K562 (cell line): ENCODE measurements around the gene ARID3C. TPM values are rescaled to one million over a fixed set of nuclear protein-coding genes. Genes with fewer than 3 reads are reported as not detected.

Experiments used
- ATAC-seq: fragments of 200-7000 bp; cut with Tn5 transposase; 3 replicates; pipeline ENCODE4 v1.9.1; 2020; ENCODE audit warnings: moderate library complexity
- BruUV-seq: library from RNA; stranded (reverse); fragments of 400-500 nt; replicated peaks from 2 replicates; lab custom pipeline; 2021; lab: Mats Ljungman, UMichigan
- CTCF ChIA-PET: fragments of 300-600 bp; formaldehyde crosslinking; extraction: SDS; loops from one replicate; lab custom pipeline; 2021; ENCODE audit warnings: low intra/inter-chr PET ratio; lab: Yijun Ruan, JAX
- POLR2A ChIA-PET: fragments of 300-600, 350-650 bp; sonication (Branson Sonifier 250); formaldehyde crosslinking; extraction: SDS; loops from one replicate; lab custom pipeline; 2021; ENCODE audit warnings: antibody characterized with exemption, inconsistent platforms; lab: Yijun Ruan, JAX
- DNase-seq, 4 experiments: peaks; one replicate each; pipeline versions ENCODE4 v3.0.0 to v3.0.0-alpha.2; 2011 to 2018; ENCODE audit warnings: low spot score in 3 of 4, mixed read lengths in 3 of 4; ENCODE audit errors: extremely low read depth in 1 of 4
- FAIRE-seq: peaks from 2 replicates; lab custom pipeline; 2011; peaks lifted over from hg19 to GRCh38; lab: Jason Lieb, UNC
- H2AFZ ChIP-seq: 2 replicates; pipeline ENCODE4 v1.6.0; 2011; ENCODE audit warnings: low read depth, low read length, control low read depth, inconsistent platforms
- H3K27ac ChIP-seq: fragments of 200-600 bp; 3 replicates; pipeline ENCODE4 v1.8.0; 2011; ENCODE audit warnings: low read depth, mild to moderate bottlenecking, control low read depth, inconsistent platforms, low read length, moderate library complexity, mixed read lengths; ENCODE audit errors: extremely low read depth
- H3K27me3 ChIP-seq, 2 experiments: fragments of 300-600 bp in 1 of 2; 2 replicates in 1 of 2; 3 replicates in 1 of 2; pipeline versions ENCODE4 v1.6.0 to v1.8.0; 2011; ENCODE audit warnings: inconsistent platforms in 2 of 2, low read length in 2 of 2, mild to moderate bottlenecking in 1 of 2, mixed read lengths in 1 of 2, moderate library complexity in 1 of 2; ENCODE audit not compliant: control insufficient read depth in 2 of 2, insufficient read depth in 2 of 2
- H3K36me3 ChIP-seq: fragments of 300-600 bp; 3 replicates; pipeline ENCODE4 v1.8.0; 2011; ENCODE audit warnings: mild to moderate bottlenecking, low read length, inconsistent platforms; ENCODE audit not compliant: control insufficient read depth, insufficient read depth
- H3K4me1 ChIP-seq, 2 experiments: fragments of 200-600 bp in 1 of 2; replicated peaks in 1 of 2; 2 replicates in 1 of 2; 3 replicates in 1 of 2; pipeline versions ENCODE4 v1.5.1 to v1.8.0; 2011; ENCODE audit warnings: inconsistent platforms in 2 of 2, low read length in 2 of 2, mild to moderate bottlenecking in 1 of 2, mixed read lengths in 1 of 2, moderate library complexity in 1 of 2; ENCODE audit not compliant: control insufficient read depth in 2 of 2, insufficient read depth in 2 of 2
- H3K4me2 ChIP-seq: 2 replicates; pipeline ENCODE4 v1.6.1; 2011; ENCODE audit warnings: low read length, control low read depth, inconsistent platforms, mixed read lengths; ENCODE audit not compliant: insufficient read depth
- H3K4me3 ChIP-seq: fragments of 200-600 bp; sonication (generic), shearing (Covaris generic); 2 replicates; pipeline ENCODE4 v1.5.1; 2016; ENCODE audit warnings: control low read depth, inconsistent platforms
- H3K79me2 ChIP-seq: fragments of 200-600 bp; 3 replicates; pipeline ENCODE4 v1.8.0; 2011; ENCODE audit warnings: low read length, inconsistent platforms; ENCODE audit not compliant: control insufficient read depth, insufficient read depth
- H3K9ac ChIP-seq, 2 experiments: 2 replicates each; pipeline versions ENCODE4 v1.6.0 to v1.6.1; 2011; ENCODE audit warnings: low read depth in 2 of 2, low read length in 2 of 2, control low read depth in 1 of 2, inconsistent platforms in 1 of 2, mild to moderate bottlenecking in 1 of 2, mixed read lengths in 1 of 2; ENCODE audit not compliant: insufficient read depth in 1 of 2
- H3K9me1 ChIP-seq: one replicate; pipeline ENCODE4 v1.6.0; 2011; ENCODE audit warnings: inconsistent platforms, mild to moderate bottlenecking, low read length, moderate library complexity; ENCODE audit not compliant: control insufficient read depth, insufficient read depth
- H3K9me3 ChIP-seq: replicated peaks from 2 replicates; pipeline ENCODE4 v1.5.1; 2011; ENCODE audit warnings: low read depth, low read length, inconsistent platforms; ENCODE audit not compliant: control insufficient read depth, insufficient read depth
- H4K20me1 ChIP-seq: replicated peaks from 2 replicates; pipeline ENCODE4 v1.6.1; 2011; ENCODE audit warnings: low read length, inconsistent platforms, mixed read lengths; ENCODE audit not compliant: control insufficient read depth, insufficient read depth
- HEY1 ChIP-seq: fragments of 250-450 bp; sonication (Bioruptor Pico); IDR thresholded peaks from 2 replicates; pipeline ENCODE4 v1.5.0; 2020; ENCODE audit warnings: mild to moderate bottlenecking, moderate library complexity, borderline replicate concordance
- HNRNPL ChIP-seq: fragments of 200-400 bp; formaldehyde crosslinking; IDR thresholded peaks from 2 replicates; pipeline ENCODE4 v1.6.1; 2017; ENCODE audit warnings: low read depth, mild to moderate bottlenecking, low read length
- NR4A1 ChIP-seq, 2 experiments: fragments of 250-450 bp in 1 of 2; fragments of 450-650 bp in 1 of 2; sonication (Bioruptor Pico) in 1 of 2; IDR thresholded peaks; 2 replicates each; pipeline versions ENCODE4 v1.4.0 to v1.6.1; 2016 to 2020; ENCODE audit warnings: mild to moderate bottlenecking in 2 of 2, missing compliant biosample characterization in 1 of 2, missing genetic modification characterization in 1 of 2, moderate library complexity in 1 of 2
- ZNF431 ChIP-seq: sonication (generic); formaldehyde crosslinking; IDR thresholded peaks from 2 replicates; pipeline ENCODE4 v1.8.0; 2022; ENCODE audit warnings: mild to moderate bottlenecking, missing genetic modification reagents
- WGBS: fragments of 100-300 bp; shearing (Covaris generic); methylation state at CpG from one replicate; pipeline ENCODE4 v1.1.6; 2016; ENCODE audit warnings: low coverage, mixed read lengths; ENCODE audit not compliant: insufficient coverage; ENCODE audit errors: missing lambda C conversion rate; 5-methylcytosine and 5-hydroxymethylcytosine counted together
- in situ Hi-C: fragments of 300-500 bp; cut with MboI; formaldehyde crosslinking; loops from 4 replicates; pipeline ENCODE4 v1.15.0; 2018; ENCODE audit warnings: inconsistent platforms, mixed read lengths
- intact Hi-C: fragments of 100-400 bp; cut with micrococcal nuclease; formaldehyde crosslinking; loops from 2 replicates; pipeline ENCODE4 v1.14.2; 2022
- polyA plus RNA-seq, 8 experiments: library from polyadenylated mRNA; depleted of rRNA in 4 of 8; stranded (reverse) in 5 of 8; unstranded in 3 of 8; fragments of >200 nt; fragmentation: Nextera tagmentation in 2 of 8; fragmentation: Illumina TruSeq in 1 of 8; extraction: Ambion mirVana in 2 of 8; extraction: Trizol in 1 of 8; gene quantifications; 2 replicates each; pipeline versions ENCODE4 v1.2.1 to v1.2.3, GENCODE V29; 2011 to 2014; ENCODE audit warnings: inconsistent platforms in 1 of 8, missing spikeins in 1 of 8
- total RNA-seq, 7 experiments: library from RNA; depleted of rRNA in 6 of 7; stranded (reverse); fragments of >200 nt in 6 of 7; fragmentation: Illumina TruSeq in 2 of 7; extraction: Trizol in 2 of 7; gene quantifications; 2 replicates each; pipeline versions ENCODE4 v1.2.1 to v1.2.3, GENCODE V29; 2011 to 2021; ENCODE audit warnings: low replicate concordance in 1 of 7

ARID3C gene
- total and polyA plus RNA-seq, 9 of the 15 experiments (the other 6 are each of a cell fraction or from before 2014, with no cell fraction given), result not detected

- intact Hi-C loops, result no loop called here
- no TSS peak for BruUV-seq
- WGBS, result 3% methylated on average over 5 of the region's 5 CpGs
- Histone ChIP-seq H3K4me1 (peaks cover 0 to 19% of the 10 kb centered on the region in 2 experiments; a peak in 4 of 5 replicates), H2AFZ (no peak overlapping the region), H3K4me2 (peak overlapping the region; percentile 41; the same call in 1 of the 2 replicates), H3K4me3 (no peak overlapping the region), H3K9me1 (no peaks in the 10 kb centered on the region), H3K36me3 (no peaks in the 10 kb centered on the region), H3K9ac (no peak overlapping the region), H3K9me3 (no peaks in the 10 kb centered on the region), H3K27me3 (peaks cover 14 to 55% of the 10 kb centered on the region in 2 experiments; a peak in 4 of 5 replicates), H4K20me1 (0 out of 2 replicates have a peak, but pooled peaks cover 4% of the 10 kb centered on the region), H3K27ac (no peak overlapping the region), H3K79me2 (no peaks in the 10 kb centered on the region)
- no peak for DNase-seq
- no peak for TF ChIP-seq HNRNPL
- TF ChIP-seq NR4A1 (CRISPR knock-in tag; IDR thresholded peaks at IDR 0.05), result no peak
- TF ChIP-seq NR4A1 (tag; IDR thresholded peaks at IDR 0.05), result no peak
- no peak for TF ChIP-seq ZNF431 (CRISPR knock-in tag)
- no peak for TF ChIP-seq HEY1
- no peak for ATAC-seq
- ChIA-PET CTCF (no interaction called here), POLR2A (no interaction called here)
- in situ Hi-C loops, result no loop called here
- no peak for FAIRE-seq
These were observed 584 bp upstream of the ARID3C start for GRCh38 chr9:34629491-34629808.
